Measurements from ENCODE around the gene VAC14.

The VAC14 gene

GRCh38 chr16:70715055-70715858 lies 85.7 kb downstream of the VAC14 start (continued):
- TF ChIP-seq PATZ1 (tag by site-specific recombination; IDR thresholded peaks at IDR 0.05): 0 out of 2 replicates have a peak, but pooled peaks have one; percentile 38
- TF ChIP-seq CTCF (tag by site-specific recombination; IDR thresholded peaks at IDR 0.05): peak; percentile 45; the same call in 1 of the 2 replicates
- TF ChIP-seq GLI2 (tag by site-specific recombination; IDR thresholded peaks at IDR 0.05; ENCODE audit: borderline replicate concordance, low read depth): no peak
- peak; percentile 83 for TF ChIP-seq EGR2 (tag by site-specific recombination; IDR thresholded peaks at IDR 0.05; ENCODE audit: low read depth)
- no peak for TF ChIP-seq TSHZ1 (tag by site-specific recombination; IDR thresholded peaks at IDR 0.05; ENCODE audit: borderline replicate concordance)

GRCh38 chr16:70714581-70715054 lies 86.3 kb downstream of the VAC14 start:
- ChIA-PET POLR2A (interaction anchor here (0.9 kb wide), 1 partner anchor 29 kb away, joined by 3 read pairs; the partner anchor contains the start of gene MTSS2), CTCF (interaction anchor here (0.6 to 1.7 kb wide), 3 partner anchors 11 to 53 kb away, joined by 3 to 6 read pairs (median 3); no protein-coding TSS in a partner anchor)
- TF ChIP-seq PRDM4 (tag by site-specific recombination; IDR thresholded peaks at IDR 0.05): no peak
- no peak for TF ChIP-seq ZNF488 (tag by site-specific recombination; IDR thresholded peaks at IDR 0.05)
- TF ChIP-seq ZNF530 (tag by site-specific recombination; IDR thresholded peaks at IDR 0.05; ENCODE audit: low read depth): no peak
- TF ChIP-seq ZNF423 (tag by site-specific recombination; IDR thresholded peaks at IDR 0.05): no peak
- no peak for TF ChIP-seq ZNF391 (tag by site-specific recombination; IDR thresholded peaks at IDR 0.05; ENCODE audit: borderline replicate concordance, low read depth)
- TF ChIP-seq ZNF146 (tag by site-specific recombination; IDR thresholded peaks at IDR 0.05): no peak
- H3K4me1 ChIP-seq (ENCODE audit: control insufficient read depth, insufficient read depth, low read length): peaks cover 6% of the 10 kb centered on the region; the same call in 1 of the 2 replicates
- no peaks in the 10 kb centered on the region for H3K9me3 ChIP-seq (ENCODE audit: control insufficient read depth, insufficient read depth, low read depth, low read length)
- H3K4me3 ChIP-seq (ENCODE audit: low read depth, low read length): no peak overlapping the region
- no peaks in the 10 kb centered on the region for H3K36me3 ChIP-seq (ENCODE audit: control insufficient read depth in 2 of 2, insufficient read depth in 1 of 2, low read length in 2 of 2)
- H3K27ac ChIP-seq (ENCODE audit: extremely low read depth, low read depth, low read length): no peak overlapping the region

Measured in HEK293 (cell line).